ENCODE data around the gene HSD17B14.
A peak's percentile ranks its signal among the peaks of the same experiment; 100 is the strongest.
"Not testable (repeated sequence)": the region's sequence is repeated elsewhere in the genome, so short reads cannot be mapped to it uniquely, and the experiment has no call there.

The HSD17B14 gene

DNA sequence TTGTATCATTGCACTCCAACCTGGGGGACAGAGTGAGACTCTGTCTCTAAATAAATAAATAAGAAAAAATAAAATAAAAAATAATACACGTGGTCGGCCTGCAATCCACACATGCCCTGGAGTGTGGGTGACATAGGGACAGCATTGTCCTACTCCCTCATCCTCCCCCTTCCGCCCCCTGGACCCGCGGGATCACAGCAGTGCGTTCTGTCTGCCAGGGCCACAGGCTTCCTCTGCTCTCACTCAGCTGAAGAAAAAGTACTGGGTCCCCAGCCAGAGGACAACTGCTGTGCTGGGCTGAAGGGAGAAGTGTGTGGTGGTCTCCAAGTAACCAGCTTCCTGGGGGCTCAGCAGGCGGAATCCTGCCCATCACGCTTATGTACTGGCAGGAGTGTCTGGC, 31.8 kb downstream of the HSD17B14 start:
- H3K4me1 Mint-ChIP-seq (ENCODE audit: low read depth) = peaks cover 11% of the 10 kb centered on the region
- H3K9me3 Mint-ChIP-seq (ENCODE audit: low read depth) = no peaks in the 10 kb centered on the region
- H3K36me3 Mint-ChIP-seq = no peaks in the 10 kb centered on the region
- no peak overlapping the region for H3K4me3 Mint-ChIP-seq
- H3K27ac Mint-ChIP-seq = no peak overlapping the region
- H3K27me3 Mint-ChIP-seq = no peaks in the 10 kb centered on the region

DNA sequence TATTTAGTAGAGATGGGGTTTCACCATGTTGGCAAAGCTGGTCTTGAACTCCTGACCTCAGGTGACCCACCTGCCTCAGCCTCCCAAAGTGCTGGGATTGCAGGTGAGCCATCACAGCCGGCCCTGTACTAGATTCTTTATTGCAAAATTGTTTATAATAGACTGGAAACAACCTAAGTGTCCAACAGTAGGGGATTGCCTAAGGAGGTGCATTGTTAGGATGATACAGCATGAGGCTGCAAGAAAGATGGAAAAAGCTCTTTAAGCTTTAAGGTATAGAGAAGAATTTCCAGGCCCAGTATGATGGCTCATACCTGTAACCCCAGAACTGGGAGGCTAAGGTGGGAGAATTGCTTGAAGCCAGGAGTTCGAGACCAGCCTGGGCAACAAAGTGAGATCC, 33.7 kb downstream of the HSD17B14 start:
- no peak overlapping the region for H3K4me3 Mint-ChIP-seq
- H3K4me1 Mint-ChIP-seq (ENCODE audit: low read depth) = peaks cover 2% of the 10 kb centered on the region
- H3K9me3 Mint-ChIP-seq (ENCODE audit: low read depth) = no peaks in the 10 kb centered on the region
- no peak overlapping the region for H3K27ac Mint-ChIP-seq
- H3K27me3 Mint-ChIP-seq = no peaks in the 10 kb centered on the region
- no peaks in the 10 kb centered on the region for H3K36me3 Mint-ChIP-seq

DNA sequence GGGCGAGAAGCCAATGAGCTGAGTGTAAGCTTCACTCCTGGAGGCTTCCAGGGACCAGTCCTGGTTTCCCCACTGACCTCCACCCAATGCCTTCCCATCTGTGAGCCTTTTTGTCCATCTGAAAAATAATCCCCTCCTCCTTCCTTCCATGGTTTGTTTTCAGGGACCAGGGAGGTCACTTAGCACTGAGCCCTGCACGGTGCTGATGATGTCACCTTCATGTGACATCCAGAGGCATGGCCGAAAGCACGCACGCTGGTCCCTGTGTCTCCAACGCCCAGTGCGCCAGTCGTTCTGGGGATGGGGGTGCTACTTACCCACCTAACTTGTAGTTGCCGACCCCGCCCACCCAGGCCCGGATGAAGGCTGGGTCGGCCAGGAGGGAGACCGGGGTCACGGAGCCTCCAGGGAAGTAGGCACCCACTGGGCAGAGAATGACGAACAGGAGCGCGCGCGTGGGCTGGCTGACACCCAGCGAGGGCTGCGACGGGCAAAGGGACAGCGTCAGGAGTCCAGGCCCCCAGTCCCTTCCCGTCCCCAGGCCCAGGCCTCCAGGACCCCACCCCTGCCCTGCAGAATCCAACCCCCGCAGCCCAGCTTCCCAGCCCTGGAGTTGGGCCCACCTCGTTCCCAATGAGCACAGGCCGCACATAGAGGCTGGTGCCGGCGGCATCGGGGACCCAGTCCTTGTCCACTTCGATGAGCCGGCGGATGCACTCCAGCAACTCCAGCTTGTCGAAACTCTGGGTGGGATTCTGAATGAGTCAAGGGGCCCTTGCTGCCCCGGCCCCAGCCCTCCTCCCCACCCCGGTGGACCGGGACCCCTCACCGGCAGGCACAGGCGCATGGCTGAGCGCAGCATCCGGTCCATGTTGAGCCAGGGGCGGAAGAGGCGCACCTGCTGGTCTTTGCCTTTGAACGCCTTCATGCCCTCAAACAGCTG, 36.7 kb downstream of the HSD17B14 start:
- peaks cover 6% of the 10 kb centered on the region for H3K4me1 Mint-ChIP-seq (ENCODE audit: low read depth)
- H3K27ac Mint-ChIP-seq = no peak overlapping the region
- no peaks in the 10 kb centered on the region for H3K9me3 Mint-ChIP-seq (ENCODE audit: low read depth)
- H3K36me3 Mint-ChIP-seq = no peaks in the 10 kb centered on the region
- no peaks in the 10 kb centered on the region for H3K27me3 Mint-ChIP-seq
- H3K4me3 Mint-ChIP-seq = no peak overlapping the region

DNA sequence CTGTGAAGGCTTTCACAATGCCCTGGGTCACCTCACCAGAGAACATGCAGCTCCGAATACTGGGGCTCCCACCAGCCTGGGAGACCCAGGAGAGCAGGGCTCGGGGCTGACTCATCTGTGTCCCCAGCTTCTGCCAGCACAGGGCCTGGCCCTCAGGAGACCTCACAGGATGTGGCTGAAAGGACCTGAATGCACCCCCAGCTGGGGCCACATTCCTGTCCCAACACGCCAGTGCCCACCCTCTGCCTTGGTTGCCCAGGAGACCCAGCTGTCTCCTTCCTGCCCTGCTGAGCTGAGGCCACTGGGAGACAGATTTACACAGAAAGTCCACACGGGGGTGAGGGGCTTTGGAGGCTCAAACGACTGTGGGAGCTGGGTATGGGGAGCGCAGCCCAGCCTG, 37.4 kb downstream of the HSD17B14 start:
- Mint-ChIP-seq H3K4me3 (no peak overlapping the region), H3K27ac (no peak overlapping the region), H3K4me1 (ENCODE audit: low read depth) (peaks cover 6% of the 10 kb centered on the region), H3K9me3 (ENCODE audit: low read depth) (no peaks in the 10 kb centered on the region), H3K36me3 (no peaks in the 10 kb centered on the region), H3K27me3 (no peaks in the 10 kb centered on the region)

DNA sequence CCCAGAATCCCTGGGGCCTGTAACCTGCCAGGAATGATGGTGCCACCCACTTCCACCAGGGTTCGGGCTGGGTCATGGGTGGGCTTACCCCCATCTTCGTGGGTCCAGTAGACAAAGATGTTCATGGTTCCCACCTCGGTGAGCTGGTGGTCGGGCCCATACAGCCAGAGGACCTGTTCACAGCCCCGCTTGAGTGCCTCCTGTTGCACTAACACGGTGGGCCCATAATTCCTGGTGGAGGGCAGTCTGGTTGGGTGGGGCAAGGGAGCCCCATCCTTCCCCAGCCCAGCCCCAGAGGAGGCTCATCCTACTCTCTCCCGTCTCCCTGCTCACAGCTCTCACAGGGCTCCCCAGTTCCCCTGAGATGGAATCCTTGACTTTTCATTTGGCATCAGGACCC, 39.2 kb downstream of the HSD17B14 start:
- H3K4me3 Mint-ChIP-seq = no peak overlapping the region
- H3K9me3 Mint-ChIP-seq (ENCODE audit: low read depth) = no peaks in the 10 kb centered on the region
- H3K27ac Mint-ChIP-seq = no peak overlapping the region
- no peaks in the 10 kb centered on the region for H3K27me3 Mint-ChIP-seq
- no peaks in the 10 kb centered on the region for H3K36me3 Mint-ChIP-seq
- H3K4me1 Mint-ChIP-seq (ENCODE audit: low read depth) = peaks cover 6% of the 10 kb centered on the region

DNA sequence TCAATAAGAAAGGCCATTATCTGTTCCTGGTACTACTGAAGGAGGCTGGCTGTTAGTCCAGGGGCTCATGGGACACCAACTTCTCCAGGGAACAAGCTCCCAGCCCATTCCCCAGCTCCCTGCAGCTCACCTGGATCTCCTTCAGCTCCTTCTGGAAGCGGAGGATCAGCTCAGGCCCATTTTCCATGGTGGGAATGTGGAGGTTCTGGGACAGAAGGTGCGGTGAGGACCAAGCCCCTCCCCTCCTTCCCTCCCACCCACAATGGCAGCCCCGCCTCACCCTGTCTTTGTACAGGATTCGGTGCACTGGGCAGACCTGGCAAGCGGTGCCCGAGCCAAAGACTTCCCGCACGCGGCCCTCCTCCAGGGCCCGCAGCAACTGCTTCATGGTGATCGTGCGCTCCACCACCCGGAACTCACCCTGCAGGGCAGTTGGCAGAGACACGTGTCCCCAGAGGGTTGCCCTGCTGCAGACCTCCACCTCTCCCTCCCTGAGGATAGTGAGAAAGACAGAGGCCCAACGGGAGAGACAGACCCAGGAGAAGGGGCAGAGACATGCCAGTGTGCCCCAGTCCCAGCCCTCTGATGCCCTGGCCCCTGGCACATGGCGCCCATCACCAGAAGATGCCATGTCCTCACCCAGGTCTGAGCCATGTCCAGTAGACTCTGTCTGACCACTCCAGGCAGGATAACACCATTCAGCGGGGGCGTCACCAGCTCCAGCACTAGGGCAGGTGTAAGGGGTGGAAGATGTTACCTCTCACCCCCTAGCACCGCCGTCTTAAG, 39.8 kb downstream of the HSD17B14 start:
- no peak overlapping the region for H3K4me3 Mint-ChIP-seq
- H3K4me1 Mint-ChIP-seq (ENCODE audit: low read depth) = peaks cover 6% of the 10 kb centered on the region
- no peak overlapping the region for H3K27ac Mint-ChIP-seq
- H3K9me3 Mint-ChIP-seq (ENCODE audit: low read depth) = no peaks in the 10 kb centered on the region
- no peaks in the 10 kb centered on the region for H3K36me3 Mint-ChIP-seq
- no peaks in the 10 kb centered on the region for H3K27me3 Mint-ChIP-seq

DNA sequence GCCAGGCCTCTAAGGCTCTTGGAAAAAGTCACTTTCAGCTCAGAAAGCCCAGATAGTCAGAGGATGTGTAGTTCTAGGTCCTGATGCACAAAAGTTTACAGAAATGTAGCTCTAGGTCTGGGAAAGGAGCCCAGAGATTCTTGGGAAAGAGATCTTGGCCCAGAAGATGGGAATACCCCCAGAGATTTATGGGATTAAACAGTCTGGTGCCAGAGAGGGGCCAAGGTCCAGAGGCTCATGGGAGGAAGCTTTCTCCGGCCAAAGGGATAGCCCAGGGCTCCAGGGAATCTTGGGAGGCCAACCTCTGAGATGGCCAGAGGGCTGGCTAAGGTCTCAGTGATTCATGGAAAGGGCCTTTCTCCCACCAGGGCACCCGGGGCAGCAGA, 40.6 kb downstream of the HSD17B14 start:
- peak overlapping the region; percentile 83 for H3K27ac Mint-ChIP-seq
- no peaks in the 10 kb centered on the region for H3K9me3 Mint-ChIP-seq (ENCODE audit: low read depth)

DNA sequence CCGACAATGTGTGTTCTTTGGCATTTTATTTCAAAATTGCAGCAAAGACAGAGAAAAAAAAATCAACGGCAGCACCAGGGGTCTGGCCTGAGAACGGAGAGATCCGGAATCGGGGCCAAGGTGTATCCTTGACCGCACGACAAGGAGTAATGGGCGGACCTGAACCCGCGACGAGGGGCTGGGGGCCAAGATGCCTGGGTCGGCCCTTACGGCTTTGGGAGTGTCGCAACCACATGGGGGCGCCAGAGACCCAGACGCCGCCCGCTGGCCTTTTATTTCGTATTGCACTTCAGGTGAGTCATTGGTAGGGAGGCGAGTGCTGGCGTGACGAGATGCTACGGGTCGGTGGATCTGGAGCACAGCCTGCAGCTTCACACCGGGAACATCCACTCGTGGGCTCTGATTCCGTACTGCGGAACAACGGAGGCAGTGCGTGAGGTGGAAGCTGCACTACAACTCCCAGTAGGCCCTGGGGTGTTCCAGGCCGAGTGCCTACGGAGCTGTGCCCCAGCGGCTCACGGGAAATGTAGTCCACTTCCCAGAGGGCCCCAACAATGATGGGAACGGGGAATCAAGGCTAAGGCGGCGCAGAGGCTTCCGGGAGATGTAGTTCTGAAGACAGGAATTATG, 41.1 kb downstream of the HSD17B14 start:
- H3K27ac Mint-ChIP-seq = peak overlapping the region; percentile 83
- H3K36me3 Mint-ChIP-seq = no peaks in the 10 kb centered on the region
- no peaks in the 10 kb centered on the region for H3K27me3 Mint-ChIP-seq
- H3K4me1 Mint-ChIP-seq (ENCODE audit: low read depth) = peaks cover 6% of the 10 kb centered on the region
- H3K4me3 Mint-ChIP-seq = peak overlapping the region; percentile 92
- no peaks in the 10 kb centered on the region for H3K9me3 Mint-ChIP-seq (ENCODE audit: low read depth)

More for the DNA sequence above, 40.6 kb downstream of the HSD17B14 start:
- no peaks in the 10 kb centered on the region for H3K27me3 Mint-ChIP-seq
- H3K4me1 Mint-ChIP-seq (ENCODE audit: low read depth) = peaks cover 6% of the 10 kb centered on the region
- H3K36me3 Mint-ChIP-seq = no peaks in the 10 kb centered on the region
- H3K4me3 Mint-ChIP-seq = peak overlapping the region; percentile 92

DNA sequence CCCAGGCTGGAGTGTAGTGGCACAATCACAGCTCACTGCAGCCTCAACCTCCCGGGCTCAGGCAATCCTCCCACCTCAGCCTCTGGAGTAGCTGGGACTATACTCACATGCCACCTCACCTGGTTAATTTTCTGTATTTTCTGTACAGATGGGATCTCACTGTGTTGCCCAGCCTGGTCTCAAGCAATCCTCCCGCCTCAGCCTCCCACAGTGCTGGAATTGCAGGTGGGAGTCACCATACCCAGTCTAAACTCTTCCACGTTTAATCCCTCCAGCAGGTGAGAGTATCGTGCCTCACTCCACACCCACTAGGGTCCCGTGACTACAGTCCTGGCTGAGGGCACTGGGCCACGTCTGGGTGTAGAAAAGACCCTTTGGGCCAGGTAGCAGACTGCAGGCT, 42.0 kb downstream of the HSD17B14 start:
- Mint-ChIP-seq H3K9me3 (ENCODE audit: low read depth) (no peaks in the 10 kb centered on the region), H3K27ac (no peak overlapping the region), H3K4me3 (no peak overlapping the region), H3K27me3 (no peaks in the 10 kb centered on the region), H3K36me3 (no peaks in the 10 kb centered on the region), H3K4me1 (ENCODE audit: low read depth) (peaks cover 6% of the 10 kb centered on the region)

DNA sequence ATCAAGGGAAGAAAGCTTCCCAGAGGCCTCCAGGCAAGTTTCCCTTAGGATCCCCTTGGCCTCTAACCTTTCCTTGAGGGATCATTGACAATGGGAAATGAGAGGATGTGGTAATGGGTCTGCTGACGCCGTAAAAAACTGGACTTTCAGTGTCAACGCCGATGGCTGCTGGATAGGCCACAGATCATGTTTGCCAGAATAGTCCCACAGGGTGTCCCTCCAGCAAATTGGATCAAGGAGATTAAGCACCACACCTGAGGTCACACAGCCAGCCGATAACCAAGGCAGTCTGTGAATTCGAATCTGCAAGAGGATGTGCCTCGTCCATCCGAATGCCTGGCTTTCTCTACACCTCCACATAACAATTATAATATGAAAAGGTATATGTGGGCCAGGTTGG, 43.0 kb downstream of the HSD17B14 start:
- Mint-ChIP-seq H3K36me3 (no peaks in the 10 kb centered on the region), H3K27ac (no peak overlapping the region), H3K4me1 (ENCODE audit: low read depth) (peaks cover 6% of the 10 kb centered on the region), H3K4me3 (no peak overlapping the region), H3K27me3 (no peaks in the 10 kb centered on the region), H3K9me3 (ENCODE audit: low read depth) (no peaks in the 10 kb centered on the region)

DNA sequence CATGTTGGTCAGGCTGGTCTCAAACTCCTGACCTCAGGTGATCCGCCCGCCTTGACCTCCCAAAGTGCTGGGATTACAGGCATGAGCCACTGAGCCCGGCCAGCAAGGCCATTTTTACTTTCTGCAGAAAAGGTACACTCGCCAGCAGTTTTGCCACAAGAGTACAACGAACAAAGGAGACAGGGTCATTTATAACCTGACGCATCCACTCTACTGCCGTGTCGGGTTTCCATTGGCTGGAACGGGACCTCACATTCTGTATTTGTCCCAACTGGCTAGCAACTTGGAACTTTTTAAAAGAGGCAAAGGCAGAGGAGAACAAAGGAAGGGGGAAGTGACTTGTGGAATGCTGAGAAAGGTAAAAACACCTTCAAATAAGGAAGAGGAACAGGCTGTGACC, 49.0 kb downstream of the HSD17B14 start:
- not testable (repeated sequence) for H3K9me3 Mint-ChIP-seq (ENCODE audit: low read depth); H3K36me3 Mint-ChIP-seq; H3K27ac Mint-ChIP-seq; H3K4me3 Mint-ChIP-seq; H3K27me3 Mint-ChIP-seq; H3K4me1 Mint-ChIP-seq (ENCODE audit: low read depth)

DNA sequence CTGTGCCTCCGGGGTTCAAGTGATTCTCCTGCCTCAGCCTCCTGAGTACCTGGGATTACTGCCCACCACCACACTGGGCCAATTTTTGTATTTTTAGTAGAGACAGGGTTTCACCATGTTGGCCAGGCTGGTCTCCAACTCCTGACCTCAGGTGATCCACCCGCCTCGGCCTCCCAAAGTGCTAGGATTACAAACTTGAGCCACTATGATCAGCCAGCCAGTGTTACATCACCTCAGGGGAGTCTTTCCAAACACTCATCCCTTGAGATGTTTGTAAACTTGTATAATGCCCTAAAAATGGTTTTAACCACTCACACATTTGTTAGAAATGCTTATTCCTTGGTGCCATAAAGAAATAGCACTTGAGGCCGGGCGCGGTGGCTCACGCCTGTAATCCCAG, 49.9 kb downstream of the HSD17B14 start:
- not testable (repeated sequence) for H3K4me1 Mint-ChIP-seq (ENCODE audit: low read depth); H3K27me3 Mint-ChIP-seq; H3K27ac Mint-ChIP-seq; H3K36me3 Mint-ChIP-seq; H3K9me3 Mint-ChIP-seq (ENCODE audit: low read depth); H3K4me3 Mint-ChIP-seq

DNA sequence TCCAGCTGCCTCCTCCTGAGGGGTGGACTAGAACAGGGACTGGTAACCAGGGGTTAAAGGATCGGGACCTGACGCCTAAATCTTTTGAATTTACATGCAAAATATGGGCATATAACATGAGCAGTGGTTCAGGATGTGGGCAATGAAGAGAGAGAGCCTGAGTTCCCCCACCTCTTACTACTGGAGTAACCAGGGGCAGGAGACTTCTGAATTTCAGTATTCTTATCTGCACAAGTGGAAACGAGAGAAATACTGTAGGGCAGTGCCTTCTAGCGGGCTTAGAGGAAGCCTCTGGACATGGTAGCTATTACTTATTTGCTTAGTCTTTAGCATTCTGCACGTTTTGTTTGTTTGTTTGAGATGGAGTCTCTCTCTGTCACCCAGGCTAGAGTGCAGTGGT, 51.8 kb downstream of the HSD17B14 start:
- peaks cover 2% of the 10 kb centered on the region for H3K4me1 Mint-ChIP-seq (ENCODE audit: low read depth)
- H3K27ac Mint-ChIP-seq = no peak overlapping the region
- H3K9me3 Mint-ChIP-seq (ENCODE audit: low read depth) = no peaks in the 10 kb centered on the region
- no peaks in the 10 kb centered on the region for H3K36me3 Mint-ChIP-seq
- H3K4me3 Mint-ChIP-seq = no peak overlapping the region
- no peaks in the 10 kb centered on the region for H3K27me3 Mint-ChIP-seq

DNA sequence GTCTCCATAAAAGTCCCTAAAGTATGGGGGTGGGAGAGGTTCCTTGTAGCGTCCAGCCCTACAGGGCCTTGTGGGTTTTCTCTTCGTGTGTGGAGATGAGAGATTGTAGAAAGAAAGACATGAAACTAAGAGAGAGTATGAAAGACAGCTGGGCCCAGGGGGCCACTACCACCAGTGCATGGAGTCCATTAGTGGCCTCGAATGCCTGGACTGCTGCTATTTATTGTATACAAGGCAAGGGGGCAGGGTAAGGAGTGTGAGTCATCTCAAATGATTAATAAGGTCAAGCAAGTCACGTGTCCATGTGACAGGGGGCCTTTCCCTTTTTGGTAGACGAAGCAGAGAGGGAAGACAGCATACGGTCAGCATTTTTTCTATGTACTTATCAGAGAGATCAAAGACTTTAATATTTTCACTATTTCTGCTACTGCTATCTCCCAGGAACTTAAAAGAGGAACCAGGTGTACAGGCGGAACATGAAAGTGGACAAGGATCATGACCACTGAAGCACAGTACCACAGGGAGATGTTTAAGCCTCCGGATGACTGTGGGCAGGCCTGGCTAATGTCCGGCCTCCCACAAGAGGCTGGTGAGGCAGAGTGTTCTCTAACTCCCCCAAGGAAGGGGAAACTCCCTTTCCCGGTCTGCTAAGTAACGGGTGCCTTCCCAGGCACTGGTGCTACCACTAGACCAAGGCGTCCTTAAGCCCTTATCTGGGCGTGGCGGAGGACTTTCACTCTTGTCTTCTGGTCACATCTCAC, 55.5 kb downstream of the HSD17B14 start:
- no peak overlapping the region for H3K27ac Mint-ChIP-seq
- H3K4me3 Mint-ChIP-seq = no peak overlapping the region
- H3K36me3 Mint-ChIP-seq = no peaks in the 10 kb centered on the region
- H3K27me3 Mint-ChIP-seq = no peaks in the 10 kb centered on the region
- peaks cover 2% of the 10 kb centered on the region for H3K4me1 Mint-ChIP-seq (ENCODE audit: low read depth)
- H3K9me3 Mint-ChIP-seq (ENCODE audit: low read depth) = no peaks in the 10 kb centered on the region

Data from activated naive CD8-positive, alpha-beta T cell (primary cell).